ENCODE results near the gene TNFAIP1. TPM values are rescaled to one million over a fixed set of nuclear protein-coding genes. Genes with fewer than 3 reads are reported as not detected.

The TNFAIP1 gene
- total RNA-seq, 4 donors from 2014 or later: 19.1 to 53.2 (median 30.4) TPM

- ATAC-seq: no peak
- Histone ChIP-seq H3K27me3 (no peaks in the 10 kb centered on the region), H3K9me3 (no peaks in the 10 kb centered on the region), H3K4me3 (no peak overlapping the region), H3K4me1 (no peaks in the 10 kb centered on the region), H3K27ac (no peak overlapping the region), H3K36me3 (peaks cover 0 to 95% of the 10 kb centered on the region in 2 donors)
- WGBS, 2 donors (ENCODE audit: low coverage in 1 of 2): no CpG with 5 or more reads among the region's 1 CpG
- TF ChIP-seq POLR2AphosphoS5 (IDR thresholded peaks at IDR 0.05): no peak
- no peak for TF ChIP-seq POLR2A (IDR thresholded peaks at IDR 0.05)
- TF ChIP-seq EP300 (IDR thresholded peaks at IDR 0.05): no peak
- TF ChIP-seq CTCF (IDR thresholded peaks at IDR 0.05): no peak
Measured at GRCh38 chr17:28390984-28391383, 55.4 kb downstream of the TNFAIP1 start.

- Histone ChIP-seq H3K4me3 (no peak overlapping the region), H3K9me3 (no peaks in the 10 kb centered on the region), H3K27ac (no peak overlapping the region), H3K27me3 (no peaks in the 10 kb centered on the region), H3K36me3 (peaks cover 0 to 97% of the 10 kb centered on the region in 2 donors), H3K4me1 (no peaks in the 10 kb centered on the region)
- TF ChIP-seq CTCF (IDR thresholded peaks at IDR 0.05): no peak
- no peak for TF ChIP-seq POLR2AphosphoS5 (IDR thresholded peaks at IDR 0.05)
- no peak for TF ChIP-seq POLR2A (IDR thresholded peaks at IDR 0.05)
- no peak for TF ChIP-seq EP300 (IDR thresholded peaks at IDR 0.05)
- ATAC-seq: no peak
- WGBS, 2 donors (ENCODE audit: low coverage in 1 of 2): 75% methylated on average over 2 of the region's 2 CpGs; no CpG with 5 or more reads in 1 of the 2 donors
Measured at GRCh38 chr17:28391401-28391800, 55.8 kb downstream of the TNFAIP1 start.

GRCh38 chr17:28392491-28392890 lies 56.9 kb downstream of the TNFAIP1 start:
- Histone ChIP-seq H3K4me3 (no peak overlapping the region), H3K4me1 (no peaks in the 10 kb centered on the region), H3K36me3 (peaks cover 0 to 97% of the 10 kb centered on the region in 2 donors), H3K27me3 (no peaks in the 10 kb centered on the region), H3K27ac (no peak overlapping the region), H3K9me3 (no peaks in the 10 kb centered on the region)
- 24 to 61% methylated on average over 6 to 9 of the region's 10 CpGs for WGBS, 2 donors (ENCODE audit: low coverage in 1 of 2)
- no peak for ATAC-seq
- TF ChIP-seq POLR2AphosphoS5 (IDR thresholded peaks at IDR 0.05): no peak
- no peak for TF ChIP-seq CTCF (IDR thresholded peaks at IDR 0.05)
- TF ChIP-seq POLR2A (IDR thresholded peaks at IDR 0.05): no peak
- TF ChIP-seq EP300 (IDR thresholded peaks at IDR 0.05): no peak

- H3K36me3 ChIP-seq: peaks cover 0 to 96% of the 10 kb centered on the region in 2 donors
- no peaks in the 10 kb centered on the region for H3K9me3 ChIP-seq
- no peaks in the 10 kb centered on the region for H3K4me1 ChIP-seq
- no peak for TF ChIP-seq POLR2A (IDR thresholded peaks at IDR 0.05)
- no peak for ATAC-seq
- no peak overlapping the region for H3K27ac ChIP-seq
- no peaks in the 10 kb centered on the region for H3K27me3 ChIP-seq
- no peak overlapping the region for H3K4me3 ChIP-seq
- 74 to 96% methylated on average over 4 to 6 of the region's 7 CpGs for WGBS, 2 donors (ENCODE audit: low coverage in 1 of 2)
Measured at GRCh38 chr17:28394337-28395116, 59.0 kb downstream of the TNFAIP1 start.

- H3K4me3 ChIP-seq: no peak overlapping the region
- H3K27me3 ChIP-seq: no peaks in the 10 kb centered on the region
- no peak overlapping the region for H3K27ac ChIP-seq
- no peaks in the 10 kb centered on the region for H3K4me1 ChIP-seq
- 75% methylated on average over 1 of the region's 2 CpGs; no CpG with 5 or more reads in 1 of the 2 donors for WGBS, 2 donors (ENCODE audit: low coverage in 1 of 2)
- peaks cover 0 to 94% of the 10 kb centered on the region in 2 donors for H3K36me3 ChIP-seq
- TF ChIP-seq CTCF (IDR thresholded peaks at IDR 0.05) (no peak), EP300 (IDR thresholded peaks at IDR 0.05) (no peak), POLR2AphosphoS5 (IDR thresholded peaks at IDR 0.05) (no peak), POLR2A (IDR thresholded peaks at IDR 0.05) (no peak)
- no peak for ATAC-seq
- no peaks in the 10 kb centered on the region for H3K9me3 ChIP-seq
Measured at GRCh38 chr17:28395426-28395825, 59.9 kb downstream of the TNFAIP1 start.

Measured in gastroesophageal sphincter (tissue), 4 donors.